ENCODE results near the gene R3HDM2. TPM values are rescaled to one million over a fixed set of nuclear protein-coding genes. Genes with fewer than 3 reads are reported as not detected.
"Not testable (repeated sequence)": the region's sequence is repeated elsewhere in the genome, so short reads cannot be mapped to it uniquely, and the experiment has no call there.

Gene R3HDM2
- polyA plus RNA-seq, 4 donors: 52.3 to 104 (median 80.9) TPM

GRCh38 chr12:57341275-57341990 lies 89.4 kb downstream of the R3HDM2 start:
- no peak for DNase-seq (ENCODE audit: low read depth in 4 of 4, low spot score in 2 of 4)

- DNase-seq (ENCODE audit: low read depth in 4 of 4, low spot score in 2 of 4): peak in 1 of 4 donors; percentile 56
These were observed 90.7 kb downstream of the R3HDM2 start for GRCh38 chr12:57340104-57340503.

- DNase-seq (ENCODE audit: low read depth in 4 of 4, low spot score in 2 of 4): not testable (repeated sequence)
These were observed 94.5 kb downstream of the R3HDM2 start for GRCh38 chr12:57336299-57336698.

- DNase-seq (ENCODE audit: low read depth in 4 of 4, low spot score in 2 of 4): no peak
These were observed 96.6 kb downstream of the R3HDM2 start for GRCh38 chr12:57334219-57334618.

GRCh38 chr12:57332646-57333312 lies 98.1 kb downstream of the R3HDM2 start:
- DNase-seq (ENCODE audit: low read depth in 4 of 4, low spot score in 2 of 4): no peak

GRCh38 chr12:57330992-57331391 lies 99.9 kb downstream of the R3HDM2 start:
- no peak for DNase-seq (ENCODE audit: low read depth in 4 of 4, low spot score in 2 of 4)

GRCh38 chr12:57329219-57329618 lies 101.6 kb downstream of the R3HDM2 start:
- DNase-seq (ENCODE audit: low read depth in 4 of 4, low spot score in 2 of 4): no peak

GRCh38 chr12:57325395-57325794 lies 105.4 kb downstream of the R3HDM2 start:
- no peak for DNase-seq (ENCODE audit: low read depth in 4 of 4, low spot score in 2 of 4)

GRCh38 chr12:57323416-57323815 lies 107.4 kb downstream of the R3HDM2 start:
- no peak for DNase-seq (ENCODE audit: low read depth in 4 of 4, low spot score in 2 of 4)

GRCh38 chr12:57320639-57321038 lies 110.2 kb downstream of the R3HDM2 start:
- DNase-seq (ENCODE audit: low read depth in 4 of 4, low spot score in 2 of 4): no peak

- DNase-seq (ENCODE audit: low read depth in 4 of 4, low spot score in 2 of 4): no peak
These were observed 111.0 kb downstream of the R3HDM2 start for GRCh38 chr12:57319678-57320469.

- no peak for DNase-seq (ENCODE audit: low read depth in 4 of 4, low spot score in 2 of 4)
These were observed 115.2 kb downstream of the R3HDM2 start for GRCh38 chr12:57315681-57316080.

- DNase-seq (ENCODE audit: low read depth in 4 of 4, low spot score in 2 of 4): not testable (repeated sequence)
These were observed 118.6 kb downstream of the R3HDM2 start for GRCh38 chr12:57312287-57312686.

- no peak for DNase-seq (ENCODE audit: low read depth in 4 of 4, low spot score in 2 of 4)
These were observed 121.4 kb downstream of the R3HDM2 start for GRCh38 chr12:57309420-57309819.

- DNase-seq (ENCODE audit: low read depth in 4 of 4, low spot score in 2 of 4): no peak
These were observed 129.8 kb downstream of the R3HDM2 start for GRCh38 chr12:57300961-57301584.

- DNase-seq (ENCODE audit: low read depth in 4 of 4, low spot score in 2 of 4): no peak
These were observed 131.3 kb downstream of the R3HDM2 start for GRCh38 chr12:57299514-57300016.

GRCh38 chr12:57296291-57296690 lies 134.6 kb downstream of the R3HDM2 start:
- DNase-seq (ENCODE audit: low read depth in 4 of 4, low spot score in 2 of 4): no peak

- DNase-seq (ENCODE audit: low read depth in 4 of 4, low spot score in 2 of 4): not testable (repeated sequence)
These were observed 148.8 kb downstream of the R3HDM2 start for GRCh38 chr12:57282073-57282472.

- peak in 1 of 4 donors; percentile 11 for DNase-seq (ENCODE audit: low read depth in 4 of 4, low spot score in 2 of 4)
These were observed 150.4 kb downstream of the R3HDM2 start for GRCh38 chr12:57280211-57281062.

Data from left renal cortex interstitium (tissue), 4 donors.